ENCODE measurements around the gene YIF1A.

The YIF1A gene, protein sequence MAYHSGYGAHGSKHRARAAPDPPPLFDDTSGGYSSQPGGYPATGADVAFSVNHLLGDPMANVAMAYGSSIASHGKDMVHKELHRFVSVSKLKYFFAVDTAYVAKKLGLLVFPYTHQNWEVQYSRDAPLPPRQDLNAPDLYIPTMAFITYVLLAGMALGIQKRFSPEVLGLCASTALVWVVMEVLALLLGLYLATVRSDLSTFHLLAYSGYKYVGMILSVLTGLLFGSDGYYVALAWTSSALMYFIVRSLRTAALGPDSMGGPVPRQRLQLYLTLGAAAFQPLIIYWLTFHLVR

DNA sequence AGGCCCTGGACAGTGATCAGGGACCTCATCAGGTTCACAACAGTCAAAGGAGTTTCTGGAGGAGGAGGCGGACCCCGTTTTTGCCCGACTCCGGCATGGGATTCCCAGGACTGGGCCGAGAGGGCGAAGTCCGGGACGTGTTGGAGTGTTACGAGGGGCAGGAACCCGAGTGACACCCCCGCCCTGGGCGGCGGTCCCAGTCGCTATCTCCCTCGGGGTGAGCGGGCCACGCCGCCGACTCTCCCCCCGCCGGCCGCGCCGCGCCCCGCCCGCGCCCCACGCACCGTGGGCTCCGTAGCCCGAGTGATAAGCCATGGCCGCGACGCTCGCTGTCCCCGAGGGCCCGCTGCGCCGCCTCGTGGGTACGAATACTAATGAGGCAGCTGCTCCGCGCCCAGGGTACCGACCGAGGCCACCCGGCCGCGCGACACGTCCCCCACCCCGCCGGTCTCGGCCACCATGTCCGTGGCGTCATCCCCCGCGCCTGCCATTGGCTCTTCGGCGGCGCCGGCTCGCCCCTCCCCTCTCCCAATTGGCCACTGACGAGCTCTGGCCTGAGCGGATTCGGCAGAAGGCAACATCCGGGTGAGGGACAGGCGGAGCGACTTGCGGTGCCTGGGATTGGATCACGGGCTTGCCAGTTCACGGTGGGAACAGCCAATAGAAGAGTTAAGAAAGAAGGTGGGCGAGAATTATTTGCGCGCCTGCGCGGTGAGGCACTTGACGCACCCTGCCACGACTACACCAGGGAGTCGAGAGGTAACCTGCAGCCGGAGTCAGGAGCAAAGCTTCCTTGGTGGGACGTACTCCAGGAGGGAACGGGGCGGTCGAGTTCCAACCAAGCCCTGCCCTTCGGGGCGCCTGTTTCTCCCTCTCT lies at the start of gene YIF1A:
TSS of gene YIF1A (minus strand) at position 473 of the 877 bp plus-strand sequence. CDS start at position 315, 158 bp downstream.
- Histone ChIP-seq H3K9ac (ENCODE audit: low read length) (peak within 1 kb of the TSS; percentile 76), H3K36me3 (ENCODE audit: control insufficient read depth, insufficient read depth, low read length) (peaks cover 22% of the 10 kb centered on the region), H3K27me3 (ENCODE audit: control insufficient read depth, insufficient read depth, low read length) (peaks cover 43% of the 10 kb centered on the region), H3K27ac (ENCODE audit: low read depth, low read length) (peak within 1 kb of the TSS; percentile 46; the same call in 1 of the 2 replicates), H3K4me1 (ENCODE audit: control insufficient read depth, insufficient read depth, low read length) (peaks cover 13% of the 10 kb centered on the region), H3K4me3 (ENCODE audit: low read depth, low read length) (peak within 1 kb of the TSS; percentile 77), H3K9me3 (ENCODE audit: control insufficient read depth, insufficient read depth, low read depth, low read length) (no peaks in the 10 kb centered on the region)

GRCh38 chr11:66337103-66337899 lies 48.4 kb upstream of the YIF1A start:
- Histone ChIP-seq H3K9ac (ENCODE audit: low read length) (no peak overlapping the region), H3K27me3 (ENCODE audit: control insufficient read depth, insufficient read depth, low read length) (no peaks in the 10 kb centered on the region), H3K27ac (ENCODE audit: low read depth, low read length) (peak overlapping the region; percentile 30; the same call in 1 of the 2 replicates), H3K36me3 (ENCODE audit: control insufficient read depth, insufficient read depth, low read length) (peaks cover 50% of the 10 kb centered on the region), H3K9me3 (ENCODE audit: control insufficient read depth, insufficient read depth, low read depth, low read length) (no peaks in the 10 kb centered on the region), H3K4me3 (ENCODE audit: low read depth, low read length) (no peak overlapping the region), H3K4me1 (ENCODE audit: control insufficient read depth, insufficient read depth, low read length) (peaks cover 21% of the 10 kb centered on the region)

- Histone ChIP-seq H3K4me3 (ENCODE audit: low read depth, low read length) (peak within 1 kb of the TSS; percentile 46), H3K27me3 (ENCODE audit: control insufficient read depth, insufficient read depth, low read length) (no peaks in the 10 kb centered on the region), H3K36me3 (ENCODE audit: control insufficient read depth, insufficient read depth, low read length) (peaks cover 43% of the 10 kb centered on the region), H3K4me1 (ENCODE audit: control insufficient read depth, insufficient read depth, low read length) (peaks cover 21% of the 10 kb centered on the region), H3K27ac (ENCODE audit: low read depth, low read length) (peak within 1 kb of the TSS; percentile 30; the same call in 1 of the 2 replicates), H3K9ac (ENCODE audit: low read length) (peak within 1 kb of the TSS; percentile 25), H3K9me3 (ENCODE audit: control insufficient read depth, insufficient read depth, low read depth, low read length) (no peaks in the 10 kb centered on the region)
Observed at GRCh38 chr11:66336234-66337102, 47.5 kb upstream of the YIF1A start, which contains the start of gene RIN1. Gene RIN1, minus strand, starts transcription at chr11:66336434. Its CDS starts 32 bp downstream, at chr11:66336402.

- peak overlapping the region; percentile 25 for H3K9ac ChIP-seq (ENCODE audit: low read length)
- H3K27me3 ChIP-seq (ENCODE audit: control insufficient read depth, insufficient read depth, low read length), result no peaks in the 10 kb centered on the region
- H3K9me3 ChIP-seq (ENCODE audit: control insufficient read depth, insufficient read depth, low read depth, low read length), result no peaks in the 10 kb centered on the region
- H3K27ac ChIP-seq (ENCODE audit: low read depth, low read length), result no peak overlapping the region
- H3K36me3 ChIP-seq (ENCODE audit: control insufficient read depth, insufficient read depth, low read length), result peaks cover 35% of the 10 kb centered on the region
- peak overlapping the region; percentile 46 for H3K4me3 ChIP-seq (ENCODE audit: low read depth, low read length)
- H3K4me1 ChIP-seq (ENCODE audit: control insufficient read depth, insufficient read depth, low read length), result peaks cover 21% of the 10 kb centered on the region
Observed at GRCh38 chr11:66335531-66336233, 46.7 kb upstream of the YIF1A start.

GRCh38 chr11:66334605-66335442 lies 45.9 kb upstream of the YIF1A start:
- peaks cover 21% of the 10 kb centered on the region for H3K4me1 ChIP-seq (ENCODE audit: control insufficient read depth, insufficient read depth, low read length)
- peak overlapping the region; percentile 25 for H3K9ac ChIP-seq (ENCODE audit: low read length)
- no peaks in the 10 kb centered on the region for H3K9me3 ChIP-seq (ENCODE audit: control insufficient read depth, insufficient read depth, low read depth, low read length)
- H3K27me3 ChIP-seq (ENCODE audit: control insufficient read depth, insufficient read depth, low read length), result no peaks in the 10 kb centered on the region
- H3K36me3 ChIP-seq (ENCODE audit: control insufficient read depth, insufficient read depth, low read length), result peaks cover 26% of the 10 kb centered on the region
- H3K4me3 ChIP-seq (ENCODE audit: low read depth, low read length), result peak overlapping the region; percentile 46; the same call in 1 of the 2 replicates
- no peak overlapping the region for H3K27ac ChIP-seq (ENCODE audit: low read depth, low read length)

GRCh38 chr11:66333896-66334604 lies 45.1 kb upstream of the YIF1A start:
- no peaks in the 10 kb centered on the region for H3K27me3 ChIP-seq (ENCODE audit: control insufficient read depth, insufficient read depth, low read length)
- no peaks in the 10 kb centered on the region for H3K9me3 ChIP-seq (ENCODE audit: control insufficient read depth, insufficient read depth, low read depth, low read length)
- H3K4me3 ChIP-seq (ENCODE audit: low read depth, low read length), result no peak overlapping the region
- no peak overlapping the region for H3K9ac ChIP-seq (ENCODE audit: low read length)
- peaks cover 21% of the 10 kb centered on the region for H3K4me1 ChIP-seq (ENCODE audit: control insufficient read depth, insufficient read depth, low read length)
- no peak overlapping the region for H3K27ac ChIP-seq (ENCODE audit: low read depth, low read length)
- peaks cover 20% of the 10 kb centered on the region for H3K36me3 ChIP-seq (ENCODE audit: control insufficient read depth, insufficient read depth, low read length)

GRCh38 chr11:66333220-66333877 lies 44.4 kb upstream of the YIF1A start:
- Histone ChIP-seq H3K4me1 (ENCODE audit: control insufficient read depth, insufficient read depth, low read length) (peaks cover 26% of the 10 kb centered on the region), H3K9me3 (ENCODE audit: control insufficient read depth, insufficient read depth, low read depth, low read length) (no peaks in the 10 kb centered on the region), H3K36me3 (ENCODE audit: control insufficient read depth, insufficient read depth, low read length) (peaks cover 13% of the 10 kb centered on the region), H3K9ac (ENCODE audit: low read length) (no peak overlapping the region), H3K4me3 (ENCODE audit: low read depth, low read length) (no peak overlapping the region), H3K27me3 (ENCODE audit: control insufficient read depth, insufficient read depth, low read length) (no peaks in the 10 kb centered on the region), H3K27ac (ENCODE audit: low read depth, low read length) (no peak overlapping the region)

- no peaks in the 10 kb centered on the region for H3K27me3 ChIP-seq (ENCODE audit: control insufficient read depth, insufficient read depth, low read length)
- peaks cover 31% of the 10 kb centered on the region for H3K4me1 ChIP-seq (ENCODE audit: control insufficient read depth, insufficient read depth, low read length)
- H3K27ac ChIP-seq (ENCODE audit: low read depth, low read length), result no peak overlapping the region
- H3K36me3 ChIP-seq (ENCODE audit: control insufficient read depth, insufficient read depth, low read length), result peaks cover 9% of the 10 kb centered on the region
- H3K4me3 ChIP-seq (ENCODE audit: low read depth, low read length), result no peak overlapping the region
- no peak overlapping the region for H3K9ac ChIP-seq (ENCODE audit: low read length)
- no peaks in the 10 kb centered on the region for H3K9me3 ChIP-seq (ENCODE audit: control insufficient read depth, insufficient read depth, low read depth, low read length)
Observed at GRCh38 chr11:66332371-66333219, 43.7 kb upstream of the YIF1A start.

Measured in HUES6 (cell line).